Spleen (tissue), 11 donors: ENCODE measurements around the gene KIF3A. TPM values are rescaled to one million over a fixed set of nuclear protein-coding genes. Genes with fewer than 3 reads are reported as not detected.

ENCODE experiments used
- DNase-seq: peaks from one replicate; pipeline ENCODE4 v3.0.0-alpha.2; 2020
- H3K27ac ChIP-seq, 8 donors: fragments of 200-600 bp; sonication (generic) in 7 of 8; 1 replicate in 4 of 8; 2 replicates in 4 of 8; pipeline versions ENCODE4 v1.5.0 to v1.8.0; 2016 to 2021; ENCODE audit warnings: inconsistent platforms in 4 of 8, mild to moderate bottlenecking in 4 of 8, moderate library complexity in 1 of 8
- H3K27me3 ChIP-seq, 7 donors: fragments of 200-600 bp; sonication (generic) in 6 of 7; replicated peaks in 1 of 7; 1 replicate in 4 of 7; 2 replicates in 3 of 7; pipeline versions ENCODE4 v1.5.0 to v1.8.0; 2016 to 2021; ENCODE audit warnings: inconsistent platforms in 3 of 7, mild to moderate bottlenecking in 1 of 7
- H3K36me3 ChIP-seq, 6 donors: fragments of 200-600 bp; sonication (generic) in 5 of 6; 1 replicate in 4 of 6; 2 replicates in 2 of 6; pipeline versions ENCODE4 v1.5.0 to v1.8.0; 2016 to 2021; ENCODE audit warnings: inconsistent platforms in 2 of 6
- H3K4me1 ChIP-seq, 6 donors: fragments of 200-600 bp; sonication (generic) in 5 of 6; 1 replicate in 3 of 6; 2 replicates in 3 of 6; pipeline versions ENCODE4 v1.5.0 to v1.8.0; 2016 to 2021; ENCODE audit warnings: inconsistent platforms in 3 of 6
- H3K4me3 ChIP-seq, 8 donors: fragments of 200-600 bp; sonication (generic) in 7 of 8; 1 replicate in 4 of 8; 2 replicates in 4 of 8; pipeline versions ENCODE4 v1.5.0 to v1.8.0; 2016 to 2021; ENCODE audit warnings: inconsistent platforms in 4 of 8, mild to moderate bottlenecking in 4 of 8, moderate library complexity in 2 of 8
- H3K9me3 ChIP-seq, 8 donors: fragments of 200-600 bp; sonication (generic) in 7 of 8; 1 replicate in 4 of 8; 2 replicates in 4 of 8; pipeline versions ENCODE4 v1.5.0 to v1.8.0; 2016 to 2021; ENCODE audit warnings: inconsistent platforms in 4 of 8
- CTCF ChIP-seq, 11 experiments: fragments of 200-600 bp in 7 of 11; fragments of 450-650 bp in 4 of 11; sonication (generic) in 4 of 11; IDR thresholded peaks in 8 of 11; conservative IDR thresholded peaks in 3 of 11; 1 replicate in 7 of 11; 2 replicates in 4 of 11; pipeline versions ENCODE4 v1.4.0 to v1.8.0; 2016 to 2021; ENCODE audit warnings: antibody characterized with exemption in 11 of 11, inconsistent platforms in 4 of 11, mild to moderate bottlenecking in 1 of 11
- POLR2A ChIP-seq, 3 donors: fragments of 450-650 bp; IDR thresholded peaks; one replicate each; pipeline ENCODE4 v1.5.1; 2017; ENCODE audit warnings: antibody characterized with exemption in 3 of 3, mild to moderate bottlenecking in 1 of 3
- POLR2AphosphoS5 ChIP-seq, 3 donors: sonication (generic); formaldehyde crosslinking; IDR thresholded peaks; one replicate each; pipeline ENCODE4 v1.5.1; 2017; ENCODE audit warnings: antibody characterized with exemption in 3 of 3
- WGBS, 5 donors: extraction: QIAGEN DNeasy Blood & Tissue Kit in 3 of 5; methylation state at CpG; one replicate each; pipeline versions ENCODE4 v1.1.5 to v1.1.7; 2013 to 2018; 5-methylcytosine and 5-hydroxymethylcytosine counted together
- intact Hi-C: fragments of 100-400 bp; cut with DNase I; formaldehyde crosslinking; loops from one replicate; pipeline ENCODE4 v1.15.0; 2023; ENCODE audit warnings: low total_unique reads
- polyA plus RNA-seq, 3 donors: library from polyadenylated mRNA; stranded (reverse); fragments of 200-250 nt; gene quantifications; one replicate each; pipeline ENCODE4 v1.2.1, GENCODE V29; 2013
- total RNA-seq, 7 donors: library from RNA; depleted of rRNA in 3 of 7; stranded (reverse); fragments of >200 nt in 3 of 7; fragmentation: NEBNext Ultra II Directional in 4 of 7; extraction: Animal tissue kit (Norgen Biotek cat#: 25700) in 4 of 7; gene quantifications; one replicate each; pipeline versions ENCODE4 v1.1.0 to v1.2.1, GENCODE V29; 2016 to 2021
- donor health status: healthy with polysubstance abuse.
- donor health status: DM: no; HTN: no; CAD: no; lungs with moderate emphysema.
- donor health status: DM: no; HTN: no; CAD: no.
- donor health status: Bipolar disorder and iron deficiency.
- donor health status: healthy.
- donor health status: DM: no; HTN: no; CAD: no.
- donor health status: DM: yes; HTN: yes; CAD: no.

KIF3A gene
- total and polyA plus RNA-seq, 10 donors = 1.3 to 10.7 (median 6.7) TPM

DNA sequence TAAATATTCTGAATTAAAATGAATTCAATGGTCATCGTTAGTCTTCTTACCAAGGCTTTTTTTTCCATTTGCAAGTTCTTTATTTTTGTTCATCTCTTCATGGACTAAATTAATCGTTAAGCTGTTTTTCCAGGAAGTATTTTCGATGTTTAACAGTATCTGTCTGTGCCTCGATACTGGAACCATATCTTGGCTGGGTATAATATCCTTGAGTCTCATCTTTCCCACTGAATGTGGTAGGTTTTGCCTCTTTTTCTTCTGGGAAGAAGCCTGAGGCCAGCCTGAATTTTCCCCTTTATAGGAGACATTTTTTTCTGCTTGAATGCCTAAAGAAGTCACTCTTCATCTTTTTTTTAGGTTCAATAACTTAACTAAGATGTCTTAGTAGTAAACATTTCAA, 43.7 kb upstream of the KIF3A start:
- no peak for DNase-seq
- Histone ChIP-seq H3K36me3 (no peaks in the 10 kb centered on the region), H3K4me3 (no peak overlapping the region), H3K9me3 (no peaks in the 10 kb centered on the region), H3K27me3 (peaks cover 0 to 75% (median 20%) of the 10 kb centered on the region in 7 donors), H3K4me1 (peaks cover 0 to 26% (median 21%) of the 10 kb centered on the region in 6 donors), H3K27ac (no peak overlapping the region)
- WGBS, 5 donors = 92 to 94% (median 93%) methylated on average over 4 of the region's 4 CpGs
- intact Hi-C loops = no loop called here
- no peak for TF ChIP-seq CTCF (IDR thresholded peaks at IDR 0.05 in 8 of 11, conservative IDR thresholded peaks at IDR 0.05 in 3 of 11)

DNA sequence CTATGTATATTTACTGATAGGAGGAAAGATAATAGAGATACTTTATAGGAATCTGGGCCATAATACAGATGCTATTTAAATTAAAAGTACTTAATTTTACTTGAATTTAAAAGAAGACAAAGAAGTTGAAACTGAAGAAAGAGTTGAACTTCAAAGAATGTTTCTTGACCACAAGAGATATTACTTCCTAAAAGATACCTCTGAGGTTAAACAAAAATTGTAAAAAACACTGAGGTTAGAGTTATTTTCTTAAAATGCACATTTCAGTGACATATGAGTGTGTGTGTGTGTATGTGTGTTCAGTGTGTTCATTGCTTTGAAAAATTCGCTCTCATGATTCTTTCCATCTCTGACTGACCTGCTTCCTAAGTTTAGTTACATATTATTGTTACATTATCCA, 43.2 kb upstream of the KIF3A start:
- H3K36me3 ChIP-seq = no peaks in the 10 kb centered on the region
- peaks cover 0 to 31% (median 25%) of the 10 kb centered on the region in 6 donors for H3K4me1 ChIP-seq
- no peak overlapping the region for H3K4me3 ChIP-seq
- H3K27me3 ChIP-seq = peaks cover 0 to 76% (median 20%) of the 10 kb centered on the region in 7 donors
- no peak overlapping the region for H3K27ac ChIP-seq
- TF ChIP-seq POLR2A (IDR thresholded peaks at IDR 0.05) = no peak
- no peak for TF ChIP-seq POLR2AphosphoS5 (IDR thresholded peaks at IDR 0.05)
- no peak for TF ChIP-seq CTCF (IDR thresholded peaks at IDR 0.05 in 8 of 11, conservative IDR thresholded peaks at IDR 0.05 in 3 of 11)
- DNase-seq = no peak
- WGBS, 5 donors = 65 to 85% (median 75%) methylated on average over 1 of the region's 1 CpG
- intact Hi-C loops = no loop called here
- no peaks in the 10 kb centered on the region for H3K9me3 ChIP-seq

GRCh38 chr5:132779961-132780360, 42.6 kb upstream of the KIF3A start:
- H3K27me3 ChIP-seq = peaks cover 0 to 72% (median 20%) of the 10 kb centered on the region in 7 donors
- TF ChIP-seq POLR2AphosphoS5 (IDR thresholded peaks at IDR 0.05) (no peak), CTCF (IDR thresholded peaks at IDR 0.05 in 8 of 11, conservative IDR thresholded peaks at IDR 0.05 in 3 of 11) (no peak), POLR2A (IDR thresholded peaks at IDR 0.05) (no peak)
- H3K36me3 ChIP-seq = no peaks in the 10 kb centered on the region
- no peak overlapping the region for H3K27ac ChIP-seq
- peaks cover 0 to 37% (median 28%) of the 10 kb centered on the region in 6 donors for H3K4me1 ChIP-seq
- H3K4me3 ChIP-seq = no peak overlapping the region
- 92 to 99% (median 95%) methylated on average over 3 of the region's 3 CpGs for WGBS, 5 donors
- H3K9me3 ChIP-seq = no peaks in the 10 kb centered on the region
- intact Hi-C loops = no loop called here
- no peak for DNase-seq

DNA sequence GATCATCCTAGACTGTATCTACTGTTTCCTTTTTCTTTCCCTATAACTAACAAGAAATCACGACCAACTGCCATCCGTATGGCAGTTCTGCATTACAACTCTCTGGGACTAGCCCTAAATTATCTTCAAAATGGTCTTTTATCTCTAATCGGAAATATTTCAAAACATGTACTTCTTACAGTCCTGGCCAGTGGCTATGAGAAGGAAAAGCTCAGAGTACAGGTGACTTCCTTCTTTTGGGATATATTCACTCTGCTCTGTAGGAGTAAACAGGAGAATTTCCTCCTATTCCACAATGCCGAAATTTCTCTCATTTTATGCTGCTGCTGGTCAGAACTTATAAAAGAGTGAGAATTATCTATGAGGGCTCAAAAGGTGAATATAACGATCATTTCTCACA, 41.5 kb upstream of the KIF3A start:
- H3K9me3 ChIP-seq = no peaks in the 10 kb centered on the region
- H3K4me3 ChIP-seq = no peak overlapping the region
- DNase-seq = no peak
- H3K36me3 ChIP-seq = no peaks in the 10 kb centered on the region
- peaks cover 0 to 47% (median 30%) of the 10 kb centered on the region in 6 donors for H3K4me1 ChIP-seq
- H3K27me3 ChIP-seq = peaks cover 0 to 63% (median 14%) of the 10 kb centered on the region in 7 donors
- intact Hi-C loops = no loop called here
- WGBS, 5 donors = 75 to 90% (median 83%) methylated on average over 5 of the region's 5 CpGs
- TF ChIP-seq POLR2AphosphoS5 (IDR thresholded peaks at IDR 0.05) = no peak
- H3K27ac ChIP-seq = no peak overlapping the region

- WGBS, 5 donors = 54 to 87% (median 67%) methylated on average over 4 of the region's 4 CpGs
- TF ChIP-seq POLR2A (IDR thresholded peaks at IDR 0.05) (no peak), POLR2AphosphoS5 (IDR thresholded peaks at IDR 0.05) (no peak), CTCF (IDR thresholded peaks at IDR 0.05 in 8 of 11, conservative IDR thresholded peaks at IDR 0.05 in 3 of 11) (no peak)
- Histone ChIP-seq H3K4me1 (peaks cover 0 to 47% (median 31%) of the 10 kb centered on the region in 6 donors), H3K27me3 (peaks cover 0 to 56% (median 11%) of the 10 kb centered on the region in 7 donors), H3K36me3 (no peaks in the 10 kb centered on the region), H3K27ac (peak overlapping the region in 2 of 8 donors; percentile 69 to 81), H3K4me3 (peak overlapping the region in 4 of 8 donors; percentile 71 to 94 (median 74)), H3K9me3 (no peaks in the 10 kb centered on the region)
- no peak for DNase-seq
- intact Hi-C loops = no loop called here
These were observed 40.8 kb upstream of the KIF3A start for GRCh38 chr5:132778129-132778528.
